ENCODE results near the gene SLC24A4. TPM values are rescaled to one million over a fixed set of nuclear protein-coding genes. Genes with fewer than 3 reads are reported as not detected.

The SLC24A4 gene
- polyA plus RNA-seq, 4 donors = 0.16 to 0.31 TPM; not detected in 2

- Histone ChIP-seq H3K9me3 (ENCODE audit: control insufficient read depth in 2 of 2, insufficient read depth in 1 of 2, low read depth in 1 of 2, low read length in 1 of 2) (peaks cover 0 to 4% of the 10 kb centered on the region in 2 donors), H3K36me3 (ENCODE audit: control insufficient read depth in 3 of 3, insufficient read depth in 2 of 3, low read depth in 1 of 3, low read length in 3 of 3) (no peaks in the 10 kb centered on the region), H3K4me1 (ENCODE audit: control insufficient read depth in 3 of 3, insufficient read depth in 2 of 3, low read depth in 1 of 3, low read length in 2 of 3) (no peaks in the 10 kb centered on the region), H3K27me3 (ENCODE audit: control insufficient read depth in 3 of 3, insufficient read depth in 3 of 3, low read length in 3 of 3) (no peaks in the 10 kb centered on the region), H3K27ac (ENCODE audit: low read depth in 1 of 3, low read length in 2 of 3) (no peak overlapping the region), H3K4me3 (ENCODE audit: low read depth in 1 of 3, low read length in 3 of 3) (no peak overlapping the region)
- FAIRE-seq (no peak), DNase-seq (no peak)
- 80 to 88% (median 81%) methylated on average over 7 of the region's 7 CpGs for WGBS, 3 donors
Observed at GRCh38 chr14:92484132-92484823, 161.3 kb downstream of the SLC24A4 start.

GRCh38 chr14:92486881-92487280 is 163.9 kb downstream of the SLC24A4 start:
- Histone ChIP-seq H3K4me1 (ENCODE audit: control insufficient read depth in 3 of 3, insufficient read depth in 2 of 3, low read depth in 1 of 3, low read length in 2 of 3) (no peaks in the 10 kb centered on the region), H3K27me3 (ENCODE audit: control insufficient read depth in 3 of 3, insufficient read depth in 3 of 3, low read length in 3 of 3) (no peaks in the 10 kb centered on the region), H3K9me3 (ENCODE audit: control insufficient read depth in 2 of 2, insufficient read depth in 1 of 2, low read depth in 1 of 2, low read length in 1 of 2) (no peaks in the 10 kb centered on the region), H3K27ac (ENCODE audit: low read depth in 1 of 3, low read length in 2 of 3) (no peak overlapping the region), H3K36me3 (ENCODE audit: control insufficient read depth in 3 of 3, insufficient read depth in 2 of 3, low read depth in 1 of 3, low read length in 3 of 3) (no peaks in the 10 kb centered on the region), H3K4me3 (ENCODE audit: low read depth in 1 of 3, low read length in 3 of 3) (no peak overlapping the region)
- 68 to 78% (median 69%) methylated on average over 4 of the region's 4 CpGs for WGBS, 3 donors
- DNase-seq = no peak
- FAIRE-seq = no peak

DNA sequence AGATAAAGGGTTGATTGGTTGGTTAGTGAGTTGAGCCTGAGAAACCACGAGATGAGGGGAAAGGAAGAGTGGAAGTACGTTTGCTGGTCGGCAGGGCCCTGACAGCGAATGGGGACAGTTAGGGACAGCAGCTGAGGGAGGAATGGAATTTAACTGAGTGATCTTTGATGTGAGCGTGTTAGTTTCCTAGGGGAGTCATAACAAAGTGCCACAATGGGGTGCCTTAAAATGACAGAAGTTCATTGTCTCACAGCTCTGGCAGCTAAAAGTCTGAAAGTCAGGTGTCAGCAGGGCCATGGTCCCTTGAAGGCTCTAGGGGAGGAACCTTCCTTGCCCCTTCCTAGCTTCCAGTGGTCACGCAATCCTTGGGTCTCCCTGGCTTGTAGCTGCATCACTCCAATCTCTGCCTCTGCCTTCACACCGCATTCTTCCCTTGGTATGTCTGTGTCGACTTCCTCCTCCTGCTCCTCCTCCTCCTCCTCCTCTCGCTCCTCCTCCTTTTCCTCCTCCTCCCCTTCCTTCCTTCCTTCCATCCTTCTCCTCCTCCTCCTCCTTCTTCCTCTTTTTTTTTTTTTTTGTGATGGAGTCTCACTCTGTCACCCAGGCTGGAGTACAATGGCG is 164.7 kb downstream of the SLC24A4 start:
- H3K36me3 ChIP-seq (ENCODE audit: control insufficient read depth in 3 of 3, insufficient read depth in 2 of 3, low read depth in 1 of 3, low read length in 3 of 3) = no peaks in the 10 kb centered on the region
- H3K4me3 ChIP-seq (ENCODE audit: low read depth in 1 of 3, low read length in 3 of 3) = no peak overlapping the region
- no peak overlapping the region for H3K27ac ChIP-seq (ENCODE audit: low read depth in 1 of 3, low read length in 2 of 3)
- DNase-seq (no peak), FAIRE-seq (no peak)
- H3K4me1 ChIP-seq (ENCODE audit: control insufficient read depth in 3 of 3, insufficient read depth in 2 of 3, low read depth in 1 of 3, low read length in 2 of 3) = no peaks in the 10 kb centered on the region
- no peaks in the 10 kb centered on the region for H3K9me3 ChIP-seq (ENCODE audit: control insufficient read depth in 2 of 2, insufficient read depth in 1 of 2, low read depth in 1 of 2, low read length in 1 of 2)
- no peaks in the 10 kb centered on the region for H3K27me3 ChIP-seq (ENCODE audit: control insufficient read depth in 3 of 3, insufficient read depth in 3 of 3, low read length in 3 of 3)
- WGBS, 3 donors = 72 to 74% (median 73%) methylated on average over 10 of the region's 10 CpGs

GRCh38 chr14:92489394-92490238 is 166.7 kb downstream of the SLC24A4 start:
- WGBS, 3 donors = 85 to 91% (median 88%) methylated on average over 21 of the region's 21 CpGs
- FAIRE-seq (no peak), DNase-seq (no peak)
- Histone ChIP-seq H3K27ac (ENCODE audit: low read depth in 1 of 3, low read length in 2 of 3) (no peak overlapping the region), H3K4me3 (ENCODE audit: low read depth in 1 of 3, low read length in 3 of 3) (no peak overlapping the region), H3K4me1 (ENCODE audit: control insufficient read depth in 3 of 3, insufficient read depth in 2 of 3, low read depth in 1 of 3, low read length in 2 of 3) (no peaks in the 10 kb centered on the region), H3K27me3 (ENCODE audit: control insufficient read depth in 3 of 3, insufficient read depth in 3 of 3, low read length in 3 of 3) (no peaks in the 10 kb centered on the region), H3K9me3 (ENCODE audit: control insufficient read depth in 2 of 2, insufficient read depth in 1 of 2, low read depth in 1 of 2, low read length in 1 of 2) (no peaks in the 10 kb centered on the region), H3K36me3 (ENCODE audit: control insufficient read depth in 3 of 3, insufficient read depth in 2 of 3, low read depth in 1 of 3, low read length in 3 of 3) (no peaks in the 10 kb centered on the region)

- FAIRE-seq (no peak), DNase-seq (no peak)
- H3K27ac ChIP-seq (ENCODE audit: low read depth in 1 of 3, low read length in 2 of 3) = no peak overlapping the region
- WGBS, 3 donors = 77 to 79% (median 78%) methylated on average over 17 of the region's 17 CpGs
- H3K27me3 ChIP-seq (ENCODE audit: control insufficient read depth in 3 of 3, insufficient read depth in 3 of 3, low read length in 3 of 3) = no peaks in the 10 kb centered on the region
- H3K4me1 ChIP-seq (ENCODE audit: control insufficient read depth in 3 of 3, insufficient read depth in 2 of 3, low read depth in 1 of 3, low read length in 2 of 3) = no peaks in the 10 kb centered on the region
- H3K36me3 ChIP-seq (ENCODE audit: control insufficient read depth in 3 of 3, insufficient read depth in 2 of 3, low read depth in 1 of 3, low read length in 3 of 3) = no peaks in the 10 kb centered on the region
- no peak overlapping the region for H3K4me3 ChIP-seq (ENCODE audit: low read depth in 1 of 3, low read length in 3 of 3)
- no peaks in the 10 kb centered on the region for H3K9me3 ChIP-seq (ENCODE audit: control insufficient read depth in 2 of 2, insufficient read depth in 1 of 2, low read depth in 1 of 2, low read length in 1 of 2)
Observed at GRCh38 chr14:92490239-92490959, 167.4 kb downstream of the SLC24A4 start.

DNA sequence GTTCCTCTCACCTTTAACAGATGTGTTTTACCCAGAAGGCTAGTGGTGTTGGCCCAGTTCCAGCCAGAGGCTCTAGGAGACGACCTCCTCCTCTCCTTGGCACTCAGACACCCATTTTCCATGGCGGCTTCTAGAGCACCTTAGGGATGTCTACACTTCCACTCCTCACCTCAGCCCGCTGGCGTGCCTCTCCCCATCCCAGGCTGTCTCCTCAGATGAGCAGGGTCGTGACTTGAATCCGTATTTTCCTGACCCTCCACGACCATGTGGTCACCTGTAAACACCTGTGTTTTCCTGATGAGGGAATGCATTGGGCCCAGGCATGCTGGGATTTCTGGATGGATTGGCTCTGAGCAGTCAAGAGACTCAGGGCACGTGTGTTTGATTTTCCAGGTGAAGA is 168.8 kb downstream of the SLC24A4 start:
- H3K27ac ChIP-seq (ENCODE audit: low read depth in 1 of 3, low read length in 2 of 3) = no peak overlapping the region
- H3K36me3 ChIP-seq (ENCODE audit: control insufficient read depth in 3 of 3, insufficient read depth in 2 of 3, low read depth in 1 of 3, low read length in 3 of 3) = no peaks in the 10 kb centered on the region
- no peak for DNase-seq
- H3K27me3 ChIP-seq (ENCODE audit: control insufficient read depth in 3 of 3, insufficient read depth in 3 of 3, low read length in 3 of 3) = no peaks in the 10 kb centered on the region
- FAIRE-seq = no peak
- H3K9me3 ChIP-seq (ENCODE audit: control insufficient read depth in 2 of 2, insufficient read depth in 1 of 2, low read depth in 1 of 2, low read length in 1 of 2) = no peaks in the 10 kb centered on the region
- H3K4me1 ChIP-seq (ENCODE audit: control insufficient read depth in 3 of 3, insufficient read depth in 2 of 3, low read depth in 1 of 3, low read length in 2 of 3) = no peaks in the 10 kb centered on the region
- WGBS, 3 donors = 75 to 79% (median 76%) methylated on average over 8 of the region's 8 CpGs
- H3K4me3 ChIP-seq (ENCODE audit: low read depth in 1 of 3, low read length in 3 of 3) = no peak overlapping the region

GRCh38 chr14:92492258-92492657 is 169.3 kb downstream of the SLC24A4 start:
- FAIRE-seq (no peak), DNase-seq (no peak)
- H3K27ac ChIP-seq (ENCODE audit: low read depth in 1 of 3, low read length in 2 of 3) = no peak overlapping the region
- no peaks in the 10 kb centered on the region for H3K4me1 ChIP-seq (ENCODE audit: control insufficient read depth in 3 of 3, insufficient read depth in 2 of 3, low read depth in 1 of 3, low read length in 2 of 3)
- WGBS, 3 donors = 70 to 77% (median 73%) methylated on average over 10 of the region's 10 CpGs
- no peak overlapping the region for H3K4me3 ChIP-seq (ENCODE audit: low read depth in 1 of 3, low read length in 3 of 3)
- H3K27me3 ChIP-seq (ENCODE audit: control insufficient read depth in 3 of 3, insufficient read depth in 3 of 3, low read length in 3 of 3) = no peaks in the 10 kb centered on the region
- no peaks in the 10 kb centered on the region for H3K36me3 ChIP-seq (ENCODE audit: control insufficient read depth in 3 of 3, insufficient read depth in 2 of 3, low read depth in 1 of 3, low read length in 3 of 3)
- no peaks in the 10 kb centered on the region for H3K9me3 ChIP-seq (ENCODE audit: control insufficient read depth in 2 of 2, insufficient read depth in 1 of 2, low read depth in 1 of 2, low read length in 1 of 2)

DNA sequence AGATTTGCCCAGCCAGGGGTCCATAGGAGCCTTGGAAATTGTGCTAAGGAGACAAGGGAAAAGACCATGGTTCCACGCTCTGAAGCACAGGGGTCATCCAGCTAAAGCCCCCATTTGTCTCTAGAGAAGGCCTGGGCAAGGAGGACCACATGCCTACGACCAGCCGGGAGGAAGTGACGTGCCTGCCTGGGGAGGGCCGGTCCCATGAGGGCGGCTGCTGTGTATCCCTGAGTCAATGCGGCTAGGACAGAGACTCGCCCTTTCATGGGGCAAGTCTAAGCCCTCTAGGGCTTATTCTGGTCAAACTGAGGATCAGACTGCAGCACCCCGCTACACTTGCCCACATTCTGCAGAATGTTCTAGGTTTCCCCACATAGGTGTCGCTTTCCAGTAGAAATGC is 170.1 kb downstream of the SLC24A4 start:
- DNase-seq (no peak), FAIRE-seq (no peak)
- 93 to 96% (median 95%) methylated on average over 10 of the region's 10 CpGs for WGBS, 3 donors
- H3K27me3 ChIP-seq (ENCODE audit: control insufficient read depth in 3 of 3, insufficient read depth in 3 of 3, low read length in 3 of 3) = no peaks in the 10 kb centered on the region
- no peak overlapping the region for H3K27ac ChIP-seq (ENCODE audit: low read depth in 1 of 3, low read length in 2 of 3)
- H3K4me1 ChIP-seq (ENCODE audit: control insufficient read depth in 3 of 3, insufficient read depth in 2 of 3, low read depth in 1 of 3, low read length in 2 of 3) = no peaks in the 10 kb centered on the region
- no peaks in the 10 kb centered on the region for H3K36me3 ChIP-seq (ENCODE audit: control insufficient read depth in 3 of 3, insufficient read depth in 2 of 3, low read depth in 1 of 3, low read length in 3 of 3)
- no peak overlapping the region for H3K4me3 ChIP-seq (ENCODE audit: low read depth in 1 of 3, low read length in 3 of 3)
- H3K9me3 ChIP-seq (ENCODE audit: control insufficient read depth in 2 of 2, insufficient read depth in 1 of 2, low read depth in 1 of 2, low read length in 1 of 2) = no peaks in the 10 kb centered on the region
